DOHH2 (cell line): ENCODE measurements around the gene MYO1B.

Experiments
- H3F3A ChIP-seq: fragments of 200-600 bp; sonication (generic), shearing (Covaris generic); 2 replicates; pipeline ENCODE4 v1.6.0; 2016; ENCODE audit warnings: antibody characterized with exemption, mild to moderate bottlenecking; ENCODE audit not compliant: control insufficient read depth, insufficient read depth
- H3K27ac ChIP-seq: fragments of 200-600 bp; sonication (generic); 2 replicates; pipeline ENCODE4 v1.5.1; 2014; ENCODE audit warnings: low read depth, mild to moderate bottlenecking, low read length, moderate library complexity
- H3K27me3 ChIP-seq: fragments of 200-600 bp; sonication (generic); 2 replicates; pipeline ENCODE4 v1.6.1; 2014; ENCODE audit warnings: mild to moderate bottlenecking, low read length, mixed read lengths; ENCODE audit not compliant: control insufficient read depth
- H3K36me3 ChIP-seq: fragments of 200-600 bp; sonication (generic); 2 replicates; pipeline ENCODE4 v1.6.1; 2014; ENCODE audit warnings: mild to moderate bottlenecking, low read length, moderate library complexity, mixed read lengths; ENCODE audit not compliant: control insufficient read depth
- H3K4me1 ChIP-seq: fragments of 200-600 bp; sonication (generic); 2 replicates; pipeline ENCODE4 v1.6.1; 2014; ENCODE audit warnings: mild to moderate bottlenecking, low read length, mixed read lengths; ENCODE audit not compliant: control insufficient read depth
- H3K4me2 ChIP-seq: fragments of 200-600 bp; sonication (generic); 2 replicates; pipeline ENCODE4 v1.6.0; 2014; ENCODE audit warnings: mild to moderate bottlenecking, low read length, moderate library complexity
- H3K4me3 ChIP-seq: fragments of 200-600 bp; sonication (generic); 2 replicates; pipeline ENCODE4 v1.5.1; 2014; ENCODE audit warnings: mild to moderate bottlenecking, low read length, mixed read lengths
- H3K79me2 ChIP-seq: fragments of 200-600 bp; sonication (generic); 2 replicates; pipeline ENCODE4 v1.6.1; 2014; ENCODE audit warnings: mild to moderate bottlenecking, low read length, mixed read lengths; ENCODE audit not compliant: control insufficient read depth
- H3K9me2 ChIP-seq: fragments of 200-600 bp; sonication (generic); replicated peaks from 2 replicates; pipeline ENCODE4 v1.6.1; 2014; ENCODE audit warnings: mild to moderate bottlenecking, low read length, mixed read lengths; ENCODE audit not compliant: control insufficient read depth
- H3K9me3 ChIP-seq: fragments of 200-600 bp; sonication (generic); 2 replicates; pipeline ENCODE4 v1.6.1; 2014; ENCODE audit warnings: antibody characterized with exemption, low read length, mixed read lengths; ENCODE audit not compliant: control insufficient read depth, insufficient read depth
- H4K20me1 ChIP-seq: fragments of 200-600 bp; sonication (generic); 2 replicates; pipeline ENCODE4 v1.6.0; 2014; ENCODE audit warnings: low read depth, mild to moderate bottlenecking, antibody characterized with exemption, low read length, moderate library complexity; ENCODE audit not compliant: control insufficient read depth, insufficient read depth
- CTCF ChIP-seq: fragments of 200-600 bp; sonication (generic); IDR thresholded peaks from one replicate; pipeline ENCODE4 v1.5.1; 2014; ENCODE audit warnings: antibody characterized with exemption, mild to moderate bottlenecking, low read depth, low read length; ENCODE audit not compliant: poor library complexity, severe bottlenecking
- EZH2phosphoT487 ChIP-seq: fragments of 200-600 bp; sonication (generic); IDR thresholded peaks from 2 replicates; pipeline ENCODE4 v1.6.1; 2017; ENCODE audit warnings: borderline replicate concordance, mild to moderate bottlenecking, antibody characterized with exemption, low read length, moderate library complexity, mixed read lengths

The MYO1B gene

DNA sequence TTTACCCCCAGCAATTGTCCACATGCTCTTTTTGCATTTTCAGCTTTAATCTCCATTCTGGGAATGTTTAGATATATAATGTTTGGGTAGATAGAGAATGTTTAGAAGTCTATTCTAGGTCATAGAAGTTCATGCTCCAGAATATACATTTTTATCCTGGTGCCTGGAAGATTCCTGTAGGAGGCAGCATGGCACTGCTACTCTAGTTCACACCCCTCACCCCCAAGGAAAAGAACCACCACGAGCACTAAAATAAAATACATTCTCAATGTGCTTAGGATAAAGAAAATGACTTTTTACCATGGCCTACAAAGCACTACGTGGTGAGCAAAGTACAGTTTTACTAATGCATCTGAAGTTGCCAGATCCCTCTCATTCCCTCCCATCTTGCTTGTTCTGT, 53.8 kb downstream of the MYO1B start:
- Histone ChIP-seq H3K36me3 (no peaks in the 10 kb centered on the region), H3K4me1 (no peaks in the 10 kb centered on the region), H3K27ac (no peak overlapping the region), H3K4me3 (no peak overlapping the region), H3K27me3 (no peaks in the 10 kb centered on the region), H3K9me2 (no peaks in the 10 kb centered on the region), H3K4me2 (no peak overlapping the region), H3K9me3 (no peaks in the 10 kb centered on the region), H4K20me1 (no peaks in the 10 kb centered on the region), H3F3A (no peaks in the 10 kb centered on the region), H3K79me2 (no peaks in the 10 kb centered on the region)
- no peak for TF ChIP-seq EZH2phosphoT487
- no peak for TF ChIP-seq CTCF

DNA sequence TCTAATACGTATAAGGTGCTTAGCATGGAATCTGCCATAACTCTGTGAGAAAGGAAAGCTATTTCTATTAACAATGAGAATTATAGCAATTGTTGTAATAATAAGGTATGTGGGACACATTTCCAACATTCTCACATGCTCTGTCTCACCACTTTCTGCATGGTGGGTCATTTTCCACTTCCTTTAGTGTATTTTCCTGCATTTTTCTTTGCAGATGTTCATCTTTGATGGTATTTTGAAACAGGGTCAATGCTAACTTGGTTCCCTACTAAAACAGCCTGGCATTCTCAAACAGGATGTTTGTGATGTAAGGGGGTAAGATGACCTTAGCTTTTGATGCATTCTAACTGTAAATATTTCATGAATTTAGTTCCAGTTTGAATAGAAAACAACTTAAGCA, 54.7 kb downstream of the MYO1B start:
- Histone ChIP-seq H3K27ac (no peak overlapping the region), H4K20me1 (no peaks in the 10 kb centered on the region), H3K4me2 (no peak overlapping the region), H3F3A (no peaks in the 10 kb centered on the region), H3K9me3 (no peaks in the 10 kb centered on the region), H3K4me1 (no peaks in the 10 kb centered on the region), H3K4me3 (no peak overlapping the region), H3K79me2 (no peaks in the 10 kb centered on the region), H3K27me3 (no peaks in the 10 kb centered on the region), H3K36me3 (no peaks in the 10 kb centered on the region), H3K9me2 (no peaks in the 10 kb centered on the region)
- TF ChIP-seq CTCF: no peak
- no peak for TF ChIP-seq EZH2phosphoT487

GRCh38 chr2:191301971-191302370, 56.8 kb downstream of the MYO1B start:
- H3K9me3 ChIP-seq: no peaks in the 10 kb centered on the region
- no peaks in the 10 kb centered on the region for H3K27me3 ChIP-seq
- TF ChIP-seq EZH2phosphoT487 (no peak), CTCF (no peak)
- no peaks in the 10 kb centered on the region for H3K79me2 ChIP-seq
- no peaks in the 10 kb centered on the region for H4K20me1 ChIP-seq
- H3K4me2 ChIP-seq: no peak overlapping the region
- no peaks in the 10 kb centered on the region for H3K4me1 ChIP-seq
- H3K36me3 ChIP-seq: no peaks in the 10 kb centered on the region
- no peak overlapping the region for H3K27ac ChIP-seq
- no peaks in the 10 kb centered on the region for H3F3A ChIP-seq
- no peaks in the 10 kb centered on the region for H3K9me2 ChIP-seq
- no peak overlapping the region for H3K4me3 ChIP-seq
